ENCODE data around the gene NAPA.

The NAPA gene

DNA sequence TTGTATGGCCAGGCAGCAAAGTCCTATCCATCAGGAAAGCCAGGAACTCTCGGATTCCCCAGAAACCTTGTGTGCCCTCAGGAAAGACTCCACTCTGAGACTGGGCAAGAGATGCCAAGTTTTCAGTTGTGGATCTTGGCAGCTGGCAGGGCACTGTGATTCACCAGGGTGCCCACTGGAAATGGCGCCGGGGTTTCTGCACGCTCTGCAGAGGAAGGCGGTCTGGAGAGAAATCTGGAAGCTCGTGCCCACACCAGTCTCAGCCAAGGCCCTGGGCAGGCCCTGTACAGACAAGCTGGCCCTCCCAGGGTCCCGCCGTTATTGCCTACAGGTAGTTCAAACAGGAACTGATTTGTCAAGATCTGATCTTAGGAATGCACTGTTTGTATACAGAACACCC lies 4.9 kb downstream of the NAPA start:
- Histone ChIP-seq H3K79me2 (ENCODE audit: insufficient read depth, low read depth) (peaks cover 62% of the 10 kb centered on the region), H3K4me1 (ENCODE audit: low read depth, poor library complexity, severe bottlenecking) (peaks cover 9% of the 10 kb centered on the region), H4K20me1 (ENCODE audit: insufficient read depth) (no peaks in the 10 kb centered on the region), H2AFZ (ENCODE audit: low read depth) (no peak overlapping the region), H3K36me3 (ENCODE audit: insufficient read depth) (no peaks in the 10 kb centered on the region), H3K4me3 (IDR thresholded peaks at IDR 0.05; ENCODE audit: insufficient read depth, low read depth, low read length) (no peak overlapping the region), H3K27me3 (ENCODE audit: insufficient read depth, low read depth) (no peaks in the 10 kb centered on the region; the same call in 1 of the 2 replicates), H3K4me2 (no peak overlapping the region), H3K27ac (no peak overlapping the region), H3K9ac (no peak overlapping the region)
- TF ChIP-seq CTCF (conservative IDR thresholded peaks at IDR 0.05; ENCODE audit: low read depth, low read length): no peak

DNA sequence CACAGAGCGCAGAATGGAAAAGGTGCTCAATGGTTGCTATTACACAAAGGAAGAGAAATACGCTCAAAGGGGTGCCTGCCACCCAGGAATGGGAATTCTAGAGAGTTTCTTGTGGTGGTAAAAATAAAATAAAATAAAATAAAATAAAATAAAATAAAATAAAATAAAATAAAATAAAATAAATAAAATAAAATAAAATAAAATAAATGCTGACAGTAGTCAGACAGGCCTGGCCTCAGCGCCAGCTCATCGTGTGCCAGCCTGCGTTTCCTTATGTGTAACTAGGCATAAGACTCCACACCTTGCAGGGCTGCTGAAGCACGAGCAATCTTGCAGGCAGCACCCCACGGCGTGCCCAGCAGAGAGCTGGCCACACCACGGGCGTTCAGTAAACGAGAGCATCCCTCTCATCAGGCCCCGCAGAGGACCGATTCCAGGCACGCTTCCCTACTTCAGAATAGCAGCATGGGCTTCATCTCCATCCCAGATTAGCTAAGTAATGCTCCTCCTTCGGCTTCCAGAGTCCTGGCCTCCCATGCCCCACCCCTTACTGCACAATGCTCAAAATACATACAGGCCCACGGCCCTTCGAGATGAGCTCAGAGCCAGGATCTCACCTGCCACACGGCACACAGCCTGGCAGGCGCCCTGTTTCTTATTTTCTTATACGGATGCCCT lies 5.6 kb downstream of the NAPA start:
- peaks cover 9% of the 10 kb centered on the region for H3K4me1 ChIP-seq (ENCODE audit: low read depth, poor library complexity, severe bottlenecking)
- TF ChIP-seq CTCF (conservative IDR thresholded peaks at IDR 0.05; ENCODE audit: low read depth, low read length): no peak
- H3K27me3 ChIP-seq (ENCODE audit: insufficient read depth, low read depth): no peaks in the 10 kb centered on the region; the same call in 1 of the 2 replicates
- no peak overlapping the region for H2AFZ ChIP-seq (ENCODE audit: low read depth)
- H3K9ac ChIP-seq: no peak overlapping the region
- no peaks in the 10 kb centered on the region for H4K20me1 ChIP-seq (ENCODE audit: insufficient read depth)
- no peaks in the 10 kb centered on the region for H3K36me3 ChIP-seq (ENCODE audit: insufficient read depth)
- H3K27ac ChIP-seq: no peak overlapping the region
- H3K4me3 ChIP-seq (IDR thresholded peaks at IDR 0.05; ENCODE audit: insufficient read depth, low read depth, low read length): no peak overlapping the region
- peaks cover 57% of the 10 kb centered on the region for H3K79me2 ChIP-seq (ENCODE audit: insufficient read depth, low read depth)
- no peak overlapping the region for H3K4me2 ChIP-seq

DNA sequence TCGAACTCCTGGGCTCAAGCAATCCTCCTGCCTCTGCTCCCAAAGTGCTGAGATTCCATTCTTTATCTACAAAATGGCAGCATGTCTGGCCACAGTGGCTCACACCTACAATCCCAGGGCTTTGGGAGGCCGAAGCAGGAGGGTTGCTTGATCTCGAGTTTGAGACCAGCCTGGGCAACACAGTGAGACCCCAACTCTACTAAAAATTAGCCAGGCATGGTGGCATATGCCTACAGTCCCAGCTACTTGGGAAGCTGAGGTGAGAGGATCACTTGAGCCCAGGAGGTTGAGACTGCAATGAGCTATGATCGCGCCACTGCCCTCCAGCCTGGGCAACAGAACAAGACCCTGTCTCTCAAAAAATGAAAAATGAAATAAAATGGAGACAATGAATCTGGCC lies 6.1 kb downstream of the NAPA start:
- no peaks in the 10 kb centered on the region; the same call in 1 of the 2 replicates for H3K27me3 ChIP-seq (ENCODE audit: insufficient read depth, low read depth)
- no peaks in the 10 kb centered on the region for H3K36me3 ChIP-seq (ENCODE audit: insufficient read depth)
- no peak for TF ChIP-seq CTCF (conservative IDR thresholded peaks at IDR 0.05; ENCODE audit: low read depth, low read length)
- peaks cover 51% of the 10 kb centered on the region; the same call in 1 of the 2 replicates for H3K79me2 ChIP-seq (ENCODE audit: insufficient read depth, low read depth)
- H2AFZ ChIP-seq (ENCODE audit: low read depth): no peak overlapping the region
- no peak overlapping the region for H3K4me3 ChIP-seq (IDR thresholded peaks at IDR 0.05; ENCODE audit: insufficient read depth, low read depth, low read length)
- H3K4me1 ChIP-seq (ENCODE audit: low read depth, poor library complexity, severe bottlenecking): peaks cover 9% of the 10 kb centered on the region
- no peak overlapping the region for H3K9ac ChIP-seq
- no peak overlapping the region for H3K27ac ChIP-seq
- H4K20me1 ChIP-seq (ENCODE audit: insufficient read depth): no peaks in the 10 kb centered on the region
- H3K4me2 ChIP-seq: no peak overlapping the region

DNA sequence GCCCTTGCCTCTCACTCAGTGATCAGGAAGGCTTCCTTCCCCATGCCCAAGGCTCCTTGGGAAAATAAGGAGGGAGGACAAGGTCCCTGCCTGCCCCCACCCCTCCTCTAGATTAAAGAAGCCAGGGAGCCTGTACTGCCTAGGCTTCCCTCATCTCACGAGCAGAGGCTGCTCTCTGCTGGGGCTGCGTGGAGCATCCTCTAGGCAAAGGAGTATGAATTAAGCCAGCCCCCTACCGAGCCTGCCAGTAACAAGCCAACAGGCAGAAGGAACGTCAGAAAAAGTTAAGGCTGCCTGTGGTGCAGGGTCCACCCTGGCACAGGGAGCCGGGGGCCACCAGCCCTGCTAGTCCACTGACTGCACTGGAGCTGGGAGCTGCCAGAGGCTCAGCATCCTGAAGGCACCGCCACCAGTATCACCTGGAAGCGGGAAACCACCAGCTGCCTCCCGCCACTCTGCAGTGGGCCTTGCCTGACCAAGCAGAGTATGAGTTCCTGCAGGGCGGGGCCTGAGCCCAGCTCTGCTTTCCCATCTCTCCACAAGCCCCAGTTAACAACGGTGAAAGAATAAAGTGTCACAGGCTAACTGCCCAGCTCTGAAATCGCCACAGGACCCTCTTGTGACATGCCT lies 6.8 kb downstream of the NAPA start:
- Histone ChIP-seq H3K79me2 (ENCODE audit: insufficient read depth, low read depth) (peaks cover 45% of the 10 kb centered on the region; the same call in 1 of the 2 replicates), H3K4me2 (no peak overlapping the region), H3K27ac (no peak overlapping the region), H3K36me3 (ENCODE audit: insufficient read depth) (no peaks in the 10 kb centered on the region), H3K4me3 (IDR thresholded peaks at IDR 0.05; ENCODE audit: insufficient read depth, low read depth, low read length) (no peak overlapping the region), H3K4me1 (ENCODE audit: low read depth, poor library complexity, severe bottlenecking) (peaks cover 4% of the 10 kb centered on the region), H2AFZ (ENCODE audit: low read depth) (no peak overlapping the region), H3K27me3 (ENCODE audit: insufficient read depth, low read depth) (no peaks in the 10 kb centered on the region; the same call in 1 of the 2 replicates), H4K20me1 (ENCODE audit: insufficient read depth) (no peaks in the 10 kb centered on the region), H3K9ac (no peak overlapping the region)
- TF ChIP-seq CTCF (conservative IDR thresholded peaks at IDR 0.05; ENCODE audit: low read depth, low read length): no peak

Data from KMS-11 (cell line).